ENCODE measurements around the gene FOXL2.

FOXL2 gene

DNA sequence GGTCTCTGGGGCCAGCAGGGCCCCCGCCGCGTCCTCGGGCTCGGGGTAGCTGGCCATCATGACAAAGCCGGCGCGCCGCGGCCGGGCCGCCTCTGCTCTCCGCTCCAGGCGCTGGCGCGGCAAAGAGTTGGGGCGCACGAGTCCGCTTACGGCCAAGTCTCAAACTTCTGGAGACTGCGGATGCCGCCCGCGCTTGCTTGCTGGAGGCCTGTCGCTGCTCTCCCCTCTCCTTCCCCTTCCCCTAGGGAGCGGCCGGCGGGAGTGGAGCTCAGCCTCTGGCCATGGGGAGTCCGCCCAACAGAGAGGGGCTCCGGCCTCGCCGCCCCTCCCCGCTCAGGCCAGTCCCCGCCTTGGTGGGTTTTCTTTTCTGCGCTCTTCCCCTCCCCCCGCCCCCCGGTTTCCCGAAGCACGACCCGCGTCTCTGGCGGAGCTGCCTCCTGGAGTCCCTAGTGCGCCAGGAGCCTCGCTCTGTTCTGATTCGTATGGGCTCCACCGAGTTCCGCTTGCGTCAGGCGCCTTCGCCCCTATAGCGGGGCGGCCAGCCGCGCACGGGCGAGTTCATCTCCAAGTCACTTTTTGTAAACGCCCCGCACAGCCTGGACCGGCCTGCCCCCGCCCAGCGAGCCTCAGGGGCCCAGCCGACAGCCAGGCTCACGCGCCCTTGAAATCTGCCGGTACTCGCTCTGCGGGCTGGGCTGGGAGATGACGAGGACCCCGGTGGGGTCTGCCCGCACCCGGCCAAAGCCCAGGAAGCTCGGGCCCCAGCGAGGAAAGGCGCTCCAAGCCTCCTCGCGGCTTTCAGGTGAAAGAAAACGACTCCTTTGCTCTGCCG is at the start of gene FOXL2, which contains the start of gene FOXL2NB:
Gene FOXL2, minus strand, starts transcription at position 475 of the 832 bp plus-strand sequence. Its CDS starts 415 bp downstream, at position 60.
Gene FOXL2NB, plus strand, starts transcription at position 555 of the 832 bp plus-strand sequence. Its CDS starts 148 bp downstream, at position 703.
- DNase-seq, result peak; percentile 57

DNA sequence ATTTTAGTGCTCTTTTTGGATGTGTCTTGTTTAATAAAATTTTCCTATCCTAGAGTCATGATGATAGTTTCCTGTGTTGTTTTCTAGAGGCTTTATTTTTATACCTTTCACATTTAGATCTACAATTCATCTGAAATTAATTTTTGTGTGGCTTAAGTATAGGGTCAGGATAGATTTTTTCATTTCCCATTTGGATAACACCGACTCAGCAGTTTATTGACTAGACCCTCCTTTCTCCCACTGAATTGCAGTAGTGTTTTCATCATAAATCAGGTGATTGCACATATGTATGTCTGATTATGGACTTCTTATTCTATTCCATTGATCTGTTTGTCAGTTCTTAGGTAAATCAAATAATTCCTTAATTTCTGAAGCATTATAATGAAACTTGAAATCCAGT is 48.8 kb upstream of the FOXL2 start:
- no peak for DNase-seq

DNA sequence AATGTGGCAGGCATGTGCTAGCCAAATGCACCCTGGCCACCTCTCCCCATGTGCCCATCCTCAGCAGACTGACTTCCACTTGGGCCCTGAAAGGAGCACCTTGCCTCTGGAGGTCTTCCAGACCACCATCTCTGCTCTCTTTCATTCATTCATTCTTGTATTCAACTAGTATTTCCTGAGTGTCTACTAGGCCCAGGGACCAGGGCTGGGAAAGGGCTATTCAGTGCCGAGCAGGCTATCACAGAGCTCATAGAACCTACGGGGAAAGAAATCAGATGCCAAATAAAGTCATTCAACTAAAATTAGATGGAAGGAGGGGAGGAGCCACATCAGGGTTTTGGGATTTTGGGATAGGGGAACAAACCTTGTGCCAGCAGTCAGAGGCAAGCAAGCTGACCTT is 40.2 kb upstream of the FOXL2 start:
- no peak for DNase-seq

- no peak for DNase-seq
Measured at GRCh38 chr3:138985932-138986331, 39.0 kb upstream of the FOXL2 start.

GRCh38 chr3:138984816-138985215 is 37.9 kb upstream of the FOXL2 start:
- DNase-seq, result no peak

- DNase-seq, result no peak
Measured at GRCh38 chr3:138976047-138976446, 29.1 kb upstream of the FOXL2 start.

DNA sequence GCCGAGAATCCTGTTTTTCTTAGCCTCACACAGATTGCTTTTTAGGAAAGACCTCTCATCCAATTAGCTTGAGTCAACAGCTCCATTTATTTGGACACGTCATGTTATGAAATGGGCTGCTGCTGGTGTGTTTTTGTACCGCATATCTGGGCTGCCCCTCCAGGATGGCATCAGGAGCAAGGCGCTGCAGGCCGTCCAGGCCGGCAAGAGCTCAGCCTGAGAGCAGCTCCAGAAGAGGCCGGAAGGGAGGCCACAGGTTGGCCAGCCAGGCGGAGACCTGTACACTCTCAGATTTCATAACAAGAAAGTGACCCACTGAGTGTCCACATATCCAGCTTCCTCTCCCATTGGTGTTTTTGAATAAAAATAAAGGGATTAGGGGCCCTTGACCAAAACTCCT is 28.4 kb upstream of the FOXL2 start:
- DNase-seq, result no peak

DNA sequence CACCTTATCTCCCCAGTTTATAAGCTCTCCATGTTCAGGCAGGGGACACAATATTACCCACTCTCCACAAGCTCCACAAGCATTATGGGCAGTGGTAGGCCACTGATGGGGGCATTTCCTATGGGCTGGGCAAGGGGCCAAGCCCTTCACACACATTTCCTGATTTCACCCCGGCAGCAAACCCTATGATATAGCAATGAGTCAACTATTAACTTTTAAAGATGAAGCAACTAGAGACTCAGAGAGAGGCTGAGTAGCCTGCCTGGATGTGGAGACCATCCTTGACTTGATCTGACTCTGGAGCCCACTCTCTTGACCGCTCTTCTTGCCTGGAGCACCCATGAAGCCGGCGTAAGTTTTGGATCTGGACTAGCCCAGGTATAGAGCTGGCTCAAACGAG is 27.5 kb upstream of the FOXL2 start:
- DNase-seq, result peak; percentile 61

GRCh38 chr3:138972941-138973340 is 26.0 kb upstream of the FOXL2 start:
- no peak for DNase-seq

GRCh38 chr3:138971766-138972320 is 24.9 kb upstream of the FOXL2 start:
- DNase-seq, result no peak

GRCh38 chr3:138964923-138965322 is 18.0 kb upstream of the FOXL2 start:
- no peak for DNase-seq

DNA sequence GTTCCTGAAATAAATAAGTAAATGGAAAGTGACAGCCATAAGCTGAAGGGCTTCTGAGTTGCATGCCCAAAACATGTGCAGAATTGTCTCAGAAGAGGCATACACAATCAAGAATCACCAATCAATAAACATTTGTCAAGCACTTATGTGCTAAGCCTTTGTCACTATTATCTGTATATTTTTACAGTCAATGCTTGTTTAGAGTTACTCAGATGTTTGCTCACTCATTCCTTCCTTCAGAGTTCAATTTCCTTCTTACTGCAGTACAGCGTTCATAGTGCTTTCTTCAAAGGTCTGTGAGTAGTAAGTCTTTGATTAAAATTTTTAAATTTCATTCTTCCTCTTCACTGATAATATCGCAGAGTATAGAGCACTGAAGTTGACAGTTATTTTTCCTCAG is 17.3 kb upstream of the FOXL2 start:
- no peak for DNase-seq

DNA sequence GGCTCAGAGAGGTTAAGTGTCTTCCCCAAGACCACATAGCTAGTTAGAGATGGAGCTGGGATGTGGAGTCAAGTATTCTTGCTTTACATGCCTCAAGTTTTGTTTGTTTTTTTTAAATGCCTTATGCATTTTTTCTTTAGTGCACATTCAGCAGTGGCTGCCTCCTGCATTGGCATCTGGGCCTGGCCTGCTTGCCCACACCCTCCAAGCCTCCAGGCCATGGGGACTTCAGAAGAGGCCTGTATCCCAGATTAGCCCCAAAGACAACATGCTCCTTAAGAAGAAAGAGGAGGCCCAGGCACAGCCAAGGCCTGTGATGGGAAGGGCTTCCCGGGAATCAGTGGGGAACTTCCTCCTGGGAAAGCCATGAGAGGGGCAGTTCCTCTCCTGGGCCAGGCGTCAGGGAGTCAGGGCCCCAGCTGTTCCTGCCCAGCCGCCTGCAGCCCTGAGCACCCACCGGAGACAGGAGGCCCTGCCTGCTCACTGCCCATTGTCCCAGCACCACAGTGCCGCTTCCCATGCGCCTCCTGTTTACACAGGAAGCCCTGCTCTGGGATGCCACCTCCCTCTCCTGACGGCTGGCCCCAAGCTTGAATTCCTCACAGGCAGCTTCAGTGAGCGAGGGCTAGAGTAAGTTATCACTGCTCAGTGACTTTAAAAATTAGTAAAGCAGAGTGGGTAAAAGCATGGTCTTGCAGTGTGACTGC is 16.1 kb upstream of the FOXL2 start:
- DNase-seq, result no peak

- no peak for DNase-seq
Measured at GRCh38 chr3:138960417-138960852, 13.5 kb upstream of the FOXL2 start.

- DNase-seq, result no peak
Measured at GRCh38 chr3:138950701-138951100, 3.8 kb upstream of the FOXL2 start.

GRCh38 chr3:138950006-138950644 is 3.2 kb upstream of the FOXL2 start:
- peak; percentile 50 for DNase-seq

GRCh38 chr3:138949445-138950005 is 2.6 kb upstream of the FOXL2 start:
- DNase-seq, result no peak

GRCh38 chr3:138949002-138949418 is 2.1 kb upstream of the FOXL2 start:
- no peak for DNase-seq

DNA sequence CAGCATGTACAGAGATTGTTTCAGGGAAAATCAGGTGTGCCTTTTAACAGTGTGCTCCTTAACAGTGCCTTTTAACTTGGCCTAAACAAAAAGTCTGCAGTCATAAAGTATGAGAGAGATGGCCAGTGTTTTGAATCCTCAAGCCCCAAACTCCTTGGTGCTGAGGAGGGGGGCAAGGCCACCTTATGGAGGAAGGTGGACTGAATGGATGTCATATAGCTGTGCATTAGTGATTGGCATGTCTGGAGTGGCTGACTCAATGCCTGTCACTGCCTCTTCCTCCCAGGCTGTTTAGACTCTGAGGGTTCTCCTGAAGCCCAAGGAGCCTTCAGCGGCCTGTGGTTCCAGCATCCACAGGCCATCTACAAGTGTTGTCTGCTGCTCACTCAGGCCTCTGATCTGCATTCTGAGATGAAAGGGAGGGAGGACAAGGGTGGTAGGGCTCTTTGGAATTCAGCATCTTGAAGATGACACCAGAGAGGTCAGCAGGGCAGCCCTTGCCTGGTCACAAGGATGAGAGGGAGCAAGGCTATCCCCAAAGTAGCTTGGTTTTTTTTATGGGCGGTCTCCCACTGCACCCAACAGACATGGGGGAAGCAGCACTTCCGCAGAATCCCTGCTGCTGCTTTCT is 1.5 kb upstream of the FOXL2 start:
- DNase-seq, result no peak

- no peak for DNase-seq
Measured at GRCh38 chr3:138947495-138948121, 671 bp upstream of the FOXL2 start.

- DNase-seq, result peak; percentile 53
Measured at GRCh38 chr3:138945709-138946662, 951 bp downstream of the FOXL2 start.
